Cerebellar nuclear complex (tissue), 1 donor: Measurements from ENCODE around the gene ANKRD53.
"Not testable (repeated sequence)": the region's sequence is repeated elsewhere in the genome, so short reads cannot be mapped to it uniquely, and the experiment has no call there.

ENCODE experiments used
- DNase-seq, 2 experiments: peaks; one replicate each; lab custom pipeline; 2025; lab: John Stamatoyannopoulos, UW

The ANKRD53 gene

GRCh38 chr2:70991742-70992141 is 13.3 kb downstream of the ANKRD53 start:
- DNase-seq = no peak

- DNase-seq = no peak
Measured at GRCh38 chr2:70992945-70993853, 14.8 kb downstream of the ANKRD53 start.

- no peak for DNase-seq
Measured at GRCh38 chr2:70994009-70994698, 15.7 kb downstream of the ANKRD53 start.

GRCh38 chr2:70994699-70995425 is 16.4 kb downstream of the ANKRD53 start, which contains the start of gene TEX261:
TSS of gene TEX261 (minus strand) at chr2:70994873. CDS start at chr2:70994757, 116 bp downstream.
- peak in 1 of 2 experiments; percentile 44 for DNase-seq

GRCh38 chr2:70995426-70995729 is 16.9 kb downstream of the ANKRD53 start:
- DNase-seq = peak in 1 of 2 experiments; percentile 38

GRCh38 chr2:70998885-70999284 is 20.5 kb downstream of the ANKRD53 start:
- DNase-seq = not testable (repeated sequence)

GRCh38 chr2:70999362-70999761 is 20.9 kb downstream of the ANKRD53 start:
- no peak for DNase-seq

- DNase-seq = not testable (repeated sequence)
Measured at GRCh38 chr2:70999931-71000330, 21.5 kb downstream of the ANKRD53 start.

- no peak for DNase-seq
Measured at GRCh38 chr2:71000780-71001591, 22.6 kb downstream of the ANKRD53 start.

GRCh38 chr2:71001592-71001927 is 23.1 kb downstream of the ANKRD53 start:
- no peak for DNase-seq

GRCh38 chr2:71001981-71002570 is 23.6 kb downstream of the ANKRD53 start:
- DNase-seq = no peak

GRCh38 chr2:71003396-71003795 is 25.0 kb downstream of the ANKRD53 start:
- no peak for DNase-seq

- no peak for DNase-seq
Measured at GRCh38 chr2:71003966-71004755, 25.7 kb downstream of the ANKRD53 start.

- no peak for DNase-seq
Measured at GRCh38 chr2:71004857-71005256, 26.4 kb downstream of the ANKRD53 start.

- no peak for DNase-seq
Measured at GRCh38 chr2:71005271-71006202, 27.1 kb downstream of the ANKRD53 start.

- no peak for DNase-seq
Measured at GRCh38 chr2:71006323-71006722, 27.9 kb downstream of the ANKRD53 start.

- no peak for DNase-seq
Measured at GRCh38 chr2:71006955-71007799, 28.7 kb downstream of the ANKRD53 start.

- no peak for DNase-seq
Measured at GRCh38 chr2:71008342-71008741, 29.9 kb downstream of the ANKRD53 start.
